22Rv1 (cell line): ENCODE data around the gene FAM163B.

Experiments used
- ZFX ChIP-seq: fragments of 450-650 bp; IDR thresholded peaks from 2 replicates; pipeline ENCODE4 v1.6.1; 2017; ENCODE audit warnings: antibody characterized with exemption, borderline replicate concordance
- TF ChIP-seq, protein P1 (sequence below): fragments of 450-650 bp; IDR thresholded peaks from 2 replicates; pipeline ENCODE4 v1.5.1; 2017; ENCODE audit warnings: mild to moderate bottlenecking

GRCh38 chr9:133654736-133655657 lies 45.8 kb upstream of the FAM163B start:
- TF ChIP-seq, protein P1, sequence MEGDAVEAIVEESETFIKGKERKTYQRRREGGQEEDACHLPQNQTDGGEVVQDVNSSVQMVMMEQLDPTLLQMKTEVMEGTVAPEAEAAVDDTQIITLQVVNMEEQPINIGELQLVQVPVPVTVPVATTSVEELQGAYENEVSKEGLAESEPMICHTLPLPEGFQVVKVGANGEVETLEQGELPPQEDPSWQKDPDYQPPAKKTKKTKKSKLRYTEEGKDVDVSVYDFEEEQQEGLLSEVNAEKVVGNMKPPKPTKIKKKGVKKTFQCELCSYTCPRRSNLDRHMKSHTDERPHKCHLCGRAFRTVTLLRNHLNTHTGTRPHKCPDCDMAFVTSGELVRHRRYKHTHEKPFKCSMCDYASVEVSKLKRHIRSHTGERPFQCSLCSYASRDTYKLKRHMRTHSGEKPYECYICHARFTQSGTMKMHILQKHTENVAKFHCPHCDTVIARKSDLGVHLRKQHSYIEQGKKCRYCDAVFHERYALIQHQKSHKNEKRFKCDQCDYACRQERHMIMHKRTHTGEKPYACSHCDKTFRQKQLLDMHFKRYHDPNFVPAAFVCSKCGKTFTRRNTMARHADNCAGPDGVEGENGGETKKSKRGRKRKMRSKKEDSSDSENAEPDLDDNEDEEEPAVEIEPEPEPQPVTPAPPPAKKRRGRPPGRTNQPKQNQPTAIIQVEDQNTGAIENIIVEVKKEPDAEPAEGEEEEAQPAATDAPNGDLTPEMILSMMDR, result no peak
- TF ChIP-seq ZFX, result no peak
